ENCODE measurements around the gene RNF38. TPM values are rescaled to one million over a fixed set of nuclear protein-coding genes. Genes with fewer than 3 reads are reported as not detected.

The RNF38 gene
- total and polyA plus RNA-seq, 4 donors, result 14.5 to 59.6 (median 35.3) TPM

- Histone ChIP-seq H3K27me3 (ENCODE audit: control insufficient read depth in 1 of 2, insufficient read depth in 2 of 2, low read length in 1 of 2) (no peaks in the 10 kb centered on the region), H3K4me1 (ENCODE audit: control insufficient read depth in 1 of 2, insufficient read depth in 2 of 2, low read length in 2 of 2) (no peaks in the 10 kb centered on the region), H3K36me3 (ENCODE audit: control insufficient read depth in 1 of 2, insufficient read depth in 2 of 2, low read length in 1 of 2) (no peaks in the 10 kb centered on the region), H3K9me3 (ENCODE audit: control insufficient read depth, low read length) (no peaks in the 10 kb centered on the region), H3K4me3 (ENCODE audit: low read length in 2 of 2) (no peak overlapping the region), H3K27ac (ENCODE audit: low read depth in 1 of 2, low read length in 2 of 2) (no peak overlapping the region)
- intact Hi-C loops (cut with DNase I), result no loop called here
- DNase-seq, result no peak
- WGBS, 2 donors, result 90 to 91% methylated on average over 3 of the region's 3 CpGs
- no peak for ATAC-seq (ENCODE audit: low FRiP score)
Measured at GRCh38 chr9:36438536-36439236, 38.6 kb upstream of the RNF38 start.

GRCh38 chr9:36437790-36438189 is 37.7 kb upstream of the RNF38 start:
- H3K4me1 ChIP-seq (ENCODE audit: control insufficient read depth in 1 of 2, insufficient read depth in 2 of 2, low read length in 2 of 2), result no peaks in the 10 kb centered on the region
- no peaks in the 10 kb centered on the region for H3K27me3 ChIP-seq (ENCODE audit: control insufficient read depth in 1 of 2, insufficient read depth in 2 of 2, low read length in 1 of 2)
- no peaks in the 10 kb centered on the region for H3K36me3 ChIP-seq (ENCODE audit: control insufficient read depth in 1 of 2, insufficient read depth in 2 of 2, low read length in 1 of 2)
- no peaks in the 10 kb centered on the region for H3K9me3 ChIP-seq (ENCODE audit: control insufficient read depth, low read length)
- no peak overlapping the region for H3K27ac ChIP-seq (ENCODE audit: low read depth in 1 of 2, low read length in 2 of 2)
- intact Hi-C loops (cut with DNase I), result no loop called here
- H3K4me3 ChIP-seq (ENCODE audit: low read length in 2 of 2), result no peak overlapping the region
- whole genome bisulfite sequencing, 2 donors, result 95% methylated on average over 3 of the region's 3 CpGs
- DNase-seq (no peak), ATAC-seq (ENCODE audit: low FRiP score) (no peak)

GRCh38 chr9:36436909-36437308 is 36.8 kb upstream of the RNF38 start:
- H3K4me3 ChIP-seq (ENCODE audit: low read length in 2 of 2), result no peak overlapping the region
- no peaks in the 10 kb centered on the region for H3K27me3 ChIP-seq (ENCODE audit: control insufficient read depth in 1 of 2, insufficient read depth in 2 of 2, low read length in 1 of 2)
- ATAC-seq (ENCODE audit: low FRiP score) (no peak), DNase-seq (no peak)
- H3K27ac ChIP-seq (ENCODE audit: low read depth in 1 of 2, low read length in 2 of 2), result no peak overlapping the region
- no peaks in the 10 kb centered on the region for H3K9me3 ChIP-seq (ENCODE audit: control insufficient read depth, low read length)
- no peaks in the 10 kb centered on the region for H3K36me3 ChIP-seq (ENCODE audit: control insufficient read depth in 1 of 2, insufficient read depth in 2 of 2, low read length in 1 of 2)
- WGBS, 2 donors, result 45 to 54% methylated on average over 2 of the region's 2 CpGs
- intact Hi-C loops (cut with DNase I), result no loop called here
- no peaks in the 10 kb centered on the region for H3K4me1 ChIP-seq (ENCODE audit: control insufficient read depth in 1 of 2, insufficient read depth in 2 of 2, low read length in 2 of 2)

- intact Hi-C loops (cut with DNase I), result no loop called here
- Histone ChIP-seq H3K9me3 (ENCODE audit: control insufficient read depth, low read length) (no peaks in the 10 kb centered on the region), H3K27ac (ENCODE audit: low read depth in 1 of 2, low read length in 2 of 2) (no peak overlapping the region), H3K27me3 (ENCODE audit: control insufficient read depth in 1 of 2, insufficient read depth in 2 of 2, low read length in 1 of 2) (no peaks in the 10 kb centered on the region), H3K36me3 (ENCODE audit: control insufficient read depth in 1 of 2, insufficient read depth in 2 of 2, low read length in 1 of 2) (no peaks in the 10 kb centered on the region), H3K4me1 (ENCODE audit: control insufficient read depth in 1 of 2, insufficient read depth in 2 of 2, low read length in 2 of 2) (no peaks in the 10 kb centered on the region), H3K4me3 (ENCODE audit: low read length in 2 of 2) (no peak overlapping the region)
- WGBS, 2 donors, result 91 to 97% methylated on average over 6 of the region's 6 CpGs
- DNase-seq (no peak), ATAC-seq (ENCODE audit: low FRiP score) (no peak)
Measured at GRCh38 chr9:36433386-36433785, 33.3 kb upstream of the RNF38 start.

GRCh38 chr9:36431078-36431477 is 31.0 kb upstream of the RNF38 start:
- no peaks in the 10 kb centered on the region for H3K27me3 ChIP-seq (ENCODE audit: control insufficient read depth in 1 of 2, insufficient read depth in 2 of 2, low read length in 1 of 2)
- intact Hi-C loops (cut with DNase I), result no loop called here
- WGBS, 2 donors, result 90 to 97% methylated on average over 4 of the region's 4 CpGs
- no peak overlapping the region for H3K27ac ChIP-seq (ENCODE audit: low read depth in 1 of 2, low read length in 2 of 2)
- no peaks in the 10 kb centered on the region for H3K36me3 ChIP-seq (ENCODE audit: control insufficient read depth in 1 of 2, insufficient read depth in 2 of 2, low read length in 1 of 2)
- ATAC-seq (ENCODE audit: low FRiP score), result no peak
- no peak overlapping the region for H3K4me3 ChIP-seq (ENCODE audit: low read length in 2 of 2)
- no peaks in the 10 kb centered on the region for H3K4me1 ChIP-seq (ENCODE audit: control insufficient read depth in 1 of 2, insufficient read depth in 2 of 2, low read length in 2 of 2)
- no peaks in the 10 kb centered on the region for H3K9me3 ChIP-seq (ENCODE audit: control insufficient read depth, low read length)
- no peak for DNase-seq

GRCh38 chr9:36426945-36427344 is 26.9 kb upstream of the RNF38 start:
- DNase-seq (no peak), ATAC-seq (ENCODE audit: low FRiP score) (no peak)
- Histone ChIP-seq H3K9me3 (ENCODE audit: control insufficient read depth, low read length) (no peaks in the 10 kb centered on the region), H3K27ac (ENCODE audit: low read depth in 1 of 2, low read length in 2 of 2) (no peak overlapping the region), H3K27me3 (ENCODE audit: control insufficient read depth in 1 of 2, insufficient read depth in 2 of 2, low read length in 1 of 2) (no peaks in the 10 kb centered on the region), H3K4me1 (ENCODE audit: control insufficient read depth in 1 of 2, insufficient read depth in 2 of 2, low read length in 2 of 2) (no peaks in the 10 kb centered on the region), H3K36me3 (ENCODE audit: control insufficient read depth in 1 of 2, insufficient read depth in 2 of 2, low read length in 1 of 2) (no peaks in the 10 kb centered on the region), H3K4me3 (ENCODE audit: low read length in 2 of 2) (no peak overlapping the region)
- intact Hi-C loops (cut with DNase I), result no loop called here

GRCh38 chr9:36426348-36426747 is 26.3 kb upstream of the RNF38 start:
- 93 to 94% methylated on average over 5 of the region's 5 CpGs for WGBS, 2 donors
- H3K36me3 ChIP-seq (ENCODE audit: control insufficient read depth in 1 of 2, insufficient read depth in 2 of 2, low read length in 1 of 2), result no peaks in the 10 kb centered on the region
- H3K27me3 ChIP-seq (ENCODE audit: control insufficient read depth in 1 of 2, insufficient read depth in 2 of 2, low read length in 1 of 2), result no peaks in the 10 kb centered on the region
- no peak overlapping the region for H3K4me3 ChIP-seq (ENCODE audit: low read length in 2 of 2)
- H3K27ac ChIP-seq (ENCODE audit: low read depth in 1 of 2, low read length in 2 of 2), result no peak overlapping the region
- no peak for DNase-seq
- intact Hi-C loops (cut with DNase I), result no loop called here
- H3K9me3 ChIP-seq (ENCODE audit: control insufficient read depth, low read length), result no peaks in the 10 kb centered on the region
- ATAC-seq (ENCODE audit: low FRiP score), result no peak
- no peaks in the 10 kb centered on the region for H3K4me1 ChIP-seq (ENCODE audit: control insufficient read depth in 1 of 2, insufficient read depth in 2 of 2, low read length in 2 of 2)

- ATAC-seq (ENCODE audit: low FRiP score), result no peak
- H3K4me1 ChIP-seq (ENCODE audit: control insufficient read depth in 1 of 2, insufficient read depth in 2 of 2, low read length in 2 of 2), result no peaks in the 10 kb centered on the region
- WGBS, 2 donors, result 82 to 84% methylated on average over 8 of the region's 8 CpGs
- no peak overlapping the region for H3K4me3 ChIP-seq (ENCODE audit: low read length in 2 of 2)
- no peak overlapping the region for H3K27ac ChIP-seq (ENCODE audit: low read depth in 1 of 2, low read length in 2 of 2)
- H3K9me3 ChIP-seq (ENCODE audit: control insufficient read depth, low read length), result no peaks in the 10 kb centered on the region
- H3K36me3 ChIP-seq (ENCODE audit: control insufficient read depth in 1 of 2, insufficient read depth in 2 of 2, low read length in 1 of 2), result no peaks in the 10 kb centered on the region
- DNase-seq, result no peak
- H3K27me3 ChIP-seq (ENCODE audit: control insufficient read depth in 1 of 2, insufficient read depth in 2 of 2, low read length in 1 of 2), result no peaks in the 10 kb centered on the region
- intact Hi-C loops (cut with DNase I), result no loop called here
Measured at GRCh38 chr9:36424289-36425055, 24.4 kb upstream of the RNF38 start.

GRCh38 chr9:36423206-36423605 is 23.1 kb upstream of the RNF38 start:
- Histone ChIP-seq H3K27ac (ENCODE audit: low read depth in 1 of 2, low read length in 2 of 2) (no peak overlapping the region), H3K36me3 (ENCODE audit: control insufficient read depth in 1 of 2, insufficient read depth in 2 of 2, low read length in 1 of 2) (no peaks in the 10 kb centered on the region), H3K4me1 (ENCODE audit: control insufficient read depth in 1 of 2, insufficient read depth in 2 of 2, low read length in 2 of 2) (no peaks in the 10 kb centered on the region), H3K27me3 (ENCODE audit: control insufficient read depth in 1 of 2, insufficient read depth in 2 of 2, low read length in 1 of 2) (no peaks in the 10 kb centered on the region), H3K9me3 (ENCODE audit: control insufficient read depth, low read length) (no peaks in the 10 kb centered on the region), H3K4me3 (ENCODE audit: low read length in 2 of 2) (no peak overlapping the region)
- WGBS, 2 donors, result 88% methylated on average over 3 of the region's 3 CpGs
- intact Hi-C loops (cut with DNase I), result no loop called here
- ATAC-seq (ENCODE audit: low FRiP score) (no peak), DNase-seq (no peak)

All from aorta (tissue), 5 donors.